GM10847 (cell line): ENCODE measurements around the gene CFC1.
"Not testable (repeated sequence)": the region's sequence is repeated elsewhere in the genome, so short reads cannot be mapped to it uniquely, and the experiment has no call there.

Experiments used
- POLR2A ChIP-seq: IDR thresholded peaks from 2 replicates; pipeline ENCODE4 v1.6.1; 2011; ENCODE audit not compliant: insufficient read length; ENCODE audit errors: extremely low read depth

Gene CFC1

GRCh38 chr2:130599393-130599792 is at the start of gene CFC1:
TSS of gene CFC1 (minus strand) at chr2:130599575. CDS start at chr2:130599287, 288 bp downstream.
- TF ChIP-seq POLR2A = not testable (repeated sequence)

DNA sequence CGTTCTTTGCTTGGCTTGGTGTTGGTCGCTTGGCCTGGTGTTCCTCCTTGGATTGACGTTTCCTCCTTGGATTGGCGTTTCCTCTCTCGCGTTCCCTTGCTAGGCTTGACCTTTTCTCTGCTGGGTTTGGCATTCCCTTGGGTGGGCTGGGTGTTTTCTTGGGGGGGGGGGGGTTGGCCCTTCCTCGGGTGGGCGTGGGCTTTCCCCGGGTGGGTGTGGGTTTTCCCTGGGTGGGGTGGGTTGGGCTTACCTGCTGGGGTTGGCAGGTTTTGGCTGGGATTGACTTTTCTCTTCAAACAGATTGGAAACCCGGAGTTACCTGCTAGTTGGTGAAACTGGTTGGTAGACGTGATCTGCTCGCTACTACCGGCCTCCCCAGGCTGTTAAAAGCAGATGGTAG is 11.8 kb upstream of the CFC1 start, which contains the start of gene POTEJ:
Gene POTEJ (plus strand): TSS at position 301 of the 400 bp plus-strand sequence. CDS start 93 bp downstream, at position 394.
- TF ChIP-seq POLR2A = not testable (repeated sequence)
